ENCODE data around the gene FDXR. TPM values are rescaled to one million over a fixed set of nuclear protein-coding genes. Genes with fewer than 3 reads are reported as not detected.

The FDXR gene
- total RNA-seq, 1 experiment from 2014 or later, result 39.7 TPM

- H3K4me1 Mint-ChIP-seq, result peaks cover 29 to 40% of the 10 kb centered on the region in 2 experiments
- no peaks in the 10 kb centered on the region for H3K79me1 ChIP-seq (ENCODE audit: insufficient read depth, low read depth, low read length, poor library complexity, severe bottlenecking)
- no peak overlapping the region for H4K8ac ChIP-seq (replicated peaks; ENCODE audit: insufficient read length, low read depth, low read length)
- peaks cover 44% of the 10 kb centered on the region for H3K27me3 Mint-ChIP-seq (ENCODE audit: low read depth)
- H3K4ac ChIP-seq (ENCODE audit: low read depth, low read length), result no peak overlapping the region
- H4K5ac ChIP-seq (ENCODE audit: insufficient read length, low read depth, low read length), result no peak overlapping the region
- no CpG with 5 or more reads among the region's 7 CpGs for WGBS (ENCODE audit: extremely low coverage, insufficient read length, low lambda C conversion rate)
- no peak overlapping the region for H3K14ac ChIP-seq (ENCODE audit: insufficient read depth, low read length)
- H3K36me3 Mint-ChIP-seq (ENCODE audit: insufficient read depth in 1 of 3, low read depth in 3 of 3), result peaks cover 0 to 2% (median 0%) of the 10 kb centered on the region in 3 experiments; a peak in 3 of 7 replicates
- H3T11ph ChIP-seq (ENCODE audit: low read length), result no peak overlapping the region
- DNase-seq, result no peak
- peaks cover 0 to 3% of the 10 kb centered on the region in 2 experiments; a peak in 1 of 5 replicates for H3K9me3 Mint-ChIP-seq
- no peak overlapping the region for H3K4me3 Mint-ChIP-seq
- H3K56ac ChIP-seq (ENCODE audit: insufficient read length, low read depth, low read length), result no peak overlapping the region
- H2AK5ac ChIP-seq (ENCODE audit: insufficient read length, low read length), result no peak overlapping the region
- H2BK120ac ChIP-seq (ENCODE audit: low read depth, low read length, poor library complexity, severe bottlenecking), result no peak overlapping the region
- peaks cover 6% of the 10 kb centered on the region for H3K4me1 ChIP-seq (ENCODE audit: insufficient read depth, low read length)
- H2AFZ ChIP-seq (ENCODE audit: low read length), result no peak overlapping the region
- H3K27me3 ChIP-seq (ENCODE audit: insufficient read depth, low read length), result no peaks in the 10 kb centered on the region
- H3K23me2 ChIP-seq (ENCODE audit: insufficient read length, low read depth, low read length, poor library complexity, severe bottlenecking), result no peaks in the 10 kb centered on the region
- H3K4me2 ChIP-seq (ENCODE audit: insufficient read depth, insufficient read length, low read length), result no peak overlapping the region
- no peak overlapping the region for H3K27ac ChIP-seq (ENCODE audit: insufficient read length, low read depth, low read length)
- no peak overlapping the region for H2BK5ac ChIP-seq (ENCODE audit: insufficient read length, low read length)
- no peak overlapping the region for H4K91ac ChIP-seq (ENCODE audit: insufficient read length, low read depth, low read length)
- no peak overlapping the region for H2BK20ac ChIP-seq (ENCODE audit: low read depth, low read length, poor library complexity, severe bottlenecking)
- H2BK15ac ChIP-seq (ENCODE audit: low read depth, low read length), result no peak overlapping the region
- no peaks in the 10 kb centered on the region for H4K20me1 ChIP-seq (ENCODE audit: control insufficient read depth, insufficient read depth, insufficient read length)
- H2BK12ac ChIP-seq (ENCODE audit: insufficient read length, low read depth, low read length), result no peak overlapping the region
- H3K9ac ChIP-seq (ENCODE audit: extremely low read depth, insufficient read length, low read length), result no peak overlapping the region
- no peaks in the 10 kb centered on the region for H3K9me3 ChIP-seq (ENCODE audit: control insufficient read depth, low read depth, low read length)
- no peak overlapping the region for H3K27ac Mint-ChIP-seq
- H3K18ac ChIP-seq (ENCODE audit: insufficient read length, low read depth, low read length), result no peak overlapping the region
- TF ChIP-seq, protein P1, sequence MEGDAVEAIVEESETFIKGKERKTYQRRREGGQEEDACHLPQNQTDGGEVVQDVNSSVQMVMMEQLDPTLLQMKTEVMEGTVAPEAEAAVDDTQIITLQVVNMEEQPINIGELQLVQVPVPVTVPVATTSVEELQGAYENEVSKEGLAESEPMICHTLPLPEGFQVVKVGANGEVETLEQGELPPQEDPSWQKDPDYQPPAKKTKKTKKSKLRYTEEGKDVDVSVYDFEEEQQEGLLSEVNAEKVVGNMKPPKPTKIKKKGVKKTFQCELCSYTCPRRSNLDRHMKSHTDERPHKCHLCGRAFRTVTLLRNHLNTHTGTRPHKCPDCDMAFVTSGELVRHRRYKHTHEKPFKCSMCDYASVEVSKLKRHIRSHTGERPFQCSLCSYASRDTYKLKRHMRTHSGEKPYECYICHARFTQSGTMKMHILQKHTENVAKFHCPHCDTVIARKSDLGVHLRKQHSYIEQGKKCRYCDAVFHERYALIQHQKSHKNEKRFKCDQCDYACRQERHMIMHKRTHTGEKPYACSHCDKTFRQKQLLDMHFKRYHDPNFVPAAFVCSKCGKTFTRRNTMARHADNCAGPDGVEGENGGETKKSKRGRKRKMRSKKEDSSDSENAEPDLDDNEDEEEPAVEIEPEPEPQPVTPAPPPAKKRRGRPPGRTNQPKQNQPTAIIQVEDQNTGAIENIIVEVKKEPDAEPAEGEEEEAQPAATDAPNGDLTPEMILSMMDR (conservative IDR thresholded peaks at IDR 0.05), result no peak
- no peaks in the 10 kb centered on the region for H3K79me2 ChIP-seq (ENCODE audit: insufficient read depth, low read length)
- H3K23ac ChIP-seq (ENCODE audit: insufficient read length, low read depth, low read length), result no peak overlapping the region
These were observed 32.1 kb upstream of the FDXR start for GRCh38 chr17:74904687-74905409.

Measured in H9 (cell line).